HEK293T (cell line): Measurements from ENCODE around the gene ARHGEF18.
"Not testable (repeated sequence)": the region's sequence is repeated elsewhere in the genome, so short reads cannot be mapped to it uniquely, and the experiment has no call there.

Source experiments
- CTCF ChIA-PET: fragments of 350-600 bp; formaldehyde crosslinking; extraction: SDS; loops from one replicate; lab custom pipeline; 2021; ENCODE audit warnings: antibody characterized with exemption, inconsistent platforms; lab: Yijun Ruan, JAX
- POLR2A ChIA-PET: fragments of 350-600 bp; formaldehyde crosslinking; extraction: SDS; loops from one replicate; lab custom pipeline; 2020; ENCODE audit warnings: antibody characterized with exemption, inconsistent platforms; lab: Yijun Ruan, JAX
- DNase-seq: peaks from one replicate; pipeline ENCODE4 v3.0.0; 2012; ENCODE audit warnings: mixed read lengths; ENCODE audit errors: extremely low spot score
- ARNT ChIP-seq: fragments of 450-650 bp; IDR thresholded peaks from 2 replicates; pipeline ENCODE4 v1.6.1; 2017; ENCODE audit warnings: mild to moderate bottlenecking
- BHLHE40 ChIP-seq: fragments of 450-650 bp; IDR thresholded peaks from 2 replicates; pipeline ENCODE4 v1.6.1; 2016; ENCODE audit warnings: mild to moderate bottlenecking, moderate library complexity, borderline replicate concordance
- CTBP1 ChIP-seq: fragments of 450-650 bp; IDR thresholded peaks from 2 replicates; pipeline ENCODE4 v1.6.1; 2016; ENCODE audit warnings: borderline replicate concordance
- ELF4 ChIP-seq: fragments of 450-650 bp; IDR thresholded peaks from 2 replicates; pipeline ENCODE4 v1.6.1; 2017; ENCODE audit warnings: antibody characterized with exemption
- FOXA1 ChIP-seq: fragments of 450-650 bp; IDR thresholded peaks from 2 replicates; pipeline ENCODE4 v1.6.1; 2016; ENCODE audit warnings: mild to moderate bottlenecking
- FOXK2 ChIP-seq: fragments of 450-650 bp; IDR thresholded peaks from 2 replicates; pipeline ENCODE4 v1.6.1; 2016; ENCODE audit warnings: mild to moderate bottlenecking
- FOXM1 ChIP-seq: fragments of 450-650 bp; IDR thresholded peaks from 2 replicates; pipeline ENCODE4 v1.6.1; 2017; ENCODE audit warnings: mild to moderate bottlenecking, borderline replicate concordance
- HDGF ChIP-seq: fragments of 450-650 bp; IDR thresholded peaks from 2 replicates; pipeline ENCODE4 v1.6.1; 2017; ENCODE audit warnings: antibody characterized with exemption, borderline replicate concordance
- L3MBTL2 ChIP-seq: fragments of 450-650 bp; conservative IDR thresholded peaks from 2 replicates; pipeline ENCODE4 v1.6.1; 2016; ENCODE audit warnings: mild to moderate bottlenecking
- LEF1 ChIP-seq: fragments of 450-650 bp; IDR thresholded peaks from 2 replicates; pipeline ENCODE4 v1.6.1; 2017; ENCODE audit warnings: mild to moderate bottlenecking, borderline replicate concordance
- NFRKB ChIP-seq: fragments of 450-650 bp; IDR thresholded peaks from 2 replicates; pipeline ENCODE4 v1.6.1; 2016; ENCODE audit warnings: mild to moderate bottlenecking, moderate library complexity
- PKNOX1 ChIP-seq: fragments of 450-650 bp; IDR thresholded peaks from 2 replicates; pipeline ENCODE4 v1.6.1; 2016
- SP1 ChIP-seq: fragments of 450-650 bp; IDR thresholded peaks from 2 replicates; pipeline ENCODE4 v1.6.1; 2017
- SUZ12 ChIP-seq: fragments of 450-650 bp; IDR thresholded peaks from 2 replicates; pipeline ENCODE4 v1.6.1; 2016; ENCODE audit warnings: mild to moderate bottlenecking
- TARDBP ChIP-seq: fragments of 450-650 bp; IDR thresholded peaks from 2 replicates; pipeline ENCODE4 v1.6.1; 2016
- ZNF384 ChIP-seq: fragments of 450-650 bp; IDR thresholded peaks from 2 replicates; pipeline ENCODE4 v1.6.1; 2016

The ARHGEF18 gene

GRCh38 chr19:7368456-7368855 is 19.7 kb downstream of the ARHGEF18 start:
- ChIA-PET POLR2A (no interaction called here), CTCF (no interaction called here)
- no peak for DNase-seq
- TF ChIP-seq BHLHE40 (no peak), ARNT (no peak), ZNF384 (no peak), NFRKB (no peak), ELF4 (no peak), HDGF (no peak), SP1 (no peak), LEF1 (no peak), CTBP1 (no peak), SUZ12 (no peak), L3MBTL2 (no peak), PKNOX1 (no peak), FOXK2 (no peak), FOXA1 (no peak), FOXM1 (no peak)

- CTCF ChIA-PET, POLR2A ChIA-PET, DNase-seq: not testable (repeated sequence)
Observed at GRCh38 chr19:7368866-7369265, 20.1 kb downstream of the ARHGEF18 start.

- POLR2A ChIA-PET = no interaction called here
- CTCF ChIA-PET = no interaction called here
- no peak for DNase-seq
Observed at GRCh38 chr19:7370546-7370945, 21.8 kb downstream of the ARHGEF18 start.

GRCh38 chr19:7371001-7371400 is 22.3 kb downstream of the ARHGEF18 start:
- ChIA-PET POLR2A (no interaction called here), CTCF (no interaction called here)
- TF ChIP-seq HDGF (no peak), ELF4 (no peak), BHLHE40 (no peak), FOXM1 (no peak), ARNT (no peak), LEF1 (no peak), PKNOX1 (no peak)
- no peak for DNase-seq

More at GRCh38 chr19:7370546-7370945, 21.8 kb downstream of the ARHGEF18 start:
- TF ChIP-seq SUZ12 = no peak
- TF ChIP-seq FOXA1 = no peak
- TF ChIP-seq FOXM1 = no peak
- no peak for TF ChIP-seq HDGF
- TF ChIP-seq LEF1 = no peak
- no peak for TF ChIP-seq ARNT
- no peak for TF ChIP-seq CTBP1
- no peak for TF ChIP-seq NFRKB
- TF ChIP-seq BHLHE40 = no peak
- TF ChIP-seq SP1 = no peak
- TF ChIP-seq ELF4 = no peak
- TF ChIP-seq TARDBP = no peak
- no peak for TF ChIP-seq ZNF384
- TF ChIP-seq FOXK2 = no peak
- TF ChIP-seq PKNOX1 = no peak
- no peak for TF ChIP-seq L3MBTL2

- CTCF ChIA-PET = no interaction called here
- POLR2A ChIA-PET = no interaction called here
- TF ChIP-seq BHLHE40 (no peak), TARDBP (no peak), PKNOX1 (no peak), ARNT (no peak), SP1 (no peak)
- no peak for DNase-seq
Observed at GRCh38 chr19:7372810-7373209, 24.1 kb downstream of the ARHGEF18 start.

GRCh38 chr19:7373862-7374261 is 25.1 kb downstream of the ARHGEF18 start:
- no peak for TF ChIP-seq FOXM1
- TF ChIP-seq FOXK2 = no peak
- TF ChIP-seq BHLHE40 = no peak
- no peak for TF ChIP-seq L3MBTL2
- no peak for TF ChIP-seq CTBP1
- TF ChIP-seq PKNOX1 = peak; percentile 91
- TF ChIP-seq HDGF = no peak
- POLR2A ChIA-PET = interaction anchor here (1.2 kb wide), 1 partner anchor 20 kb away, joined by 3 read pairs; no protein-coding TSS in a partner anchor
- CTCF ChIA-PET = no interaction called here
- no peak for DNase-seq
